ENCODE results near the gene GANC. TPM values are rescaled to one million over a fixed set of nuclear protein-coding genes. Genes with fewer than 3 reads are reported as not detected.

The GANC gene
- total RNA-seq, 1 donor from 2014 or later = 39.7 TPM

- DNase-seq (ENCODE audit: low spot score in 2 of 2, unreplicated experiment in 2 of 2) = no peak
- H3K27ac Mint-ChIP-seq = no peak overlapping the region
- H3K27me3 Mint-ChIP-seq (ENCODE audit: low read depth) = no peaks in the 10 kb centered on the region
- peaks cover 7% of the 10 kb centered on the region for H3K9me3 Mint-ChIP-seq
- TF ChIP-seq, protein P1, sequence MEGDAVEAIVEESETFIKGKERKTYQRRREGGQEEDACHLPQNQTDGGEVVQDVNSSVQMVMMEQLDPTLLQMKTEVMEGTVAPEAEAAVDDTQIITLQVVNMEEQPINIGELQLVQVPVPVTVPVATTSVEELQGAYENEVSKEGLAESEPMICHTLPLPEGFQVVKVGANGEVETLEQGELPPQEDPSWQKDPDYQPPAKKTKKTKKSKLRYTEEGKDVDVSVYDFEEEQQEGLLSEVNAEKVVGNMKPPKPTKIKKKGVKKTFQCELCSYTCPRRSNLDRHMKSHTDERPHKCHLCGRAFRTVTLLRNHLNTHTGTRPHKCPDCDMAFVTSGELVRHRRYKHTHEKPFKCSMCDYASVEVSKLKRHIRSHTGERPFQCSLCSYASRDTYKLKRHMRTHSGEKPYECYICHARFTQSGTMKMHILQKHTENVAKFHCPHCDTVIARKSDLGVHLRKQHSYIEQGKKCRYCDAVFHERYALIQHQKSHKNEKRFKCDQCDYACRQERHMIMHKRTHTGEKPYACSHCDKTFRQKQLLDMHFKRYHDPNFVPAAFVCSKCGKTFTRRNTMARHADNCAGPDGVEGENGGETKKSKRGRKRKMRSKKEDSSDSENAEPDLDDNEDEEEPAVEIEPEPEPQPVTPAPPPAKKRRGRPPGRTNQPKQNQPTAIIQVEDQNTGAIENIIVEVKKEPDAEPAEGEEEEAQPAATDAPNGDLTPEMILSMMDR (IDR thresholded peaks at IDR 0.05; ENCODE audit: unreplicated experiment) = no peak
- peaks cover 19% of the 10 kb centered on the region for H3K4me1 Mint-ChIP-seq
- peaks cover 40% of the 10 kb centered on the region for H3K36me3 Mint-ChIP-seq
- H3K4me3 Mint-ChIP-seq = no peak overlapping the region
Observed at GRCh38 chr15:42267286-42267685, 5.7 kb upstream of the GANC start.

GRCh38 chr15:42270551-42270950, 2.5 kb upstream of the GANC start:
- TF ChIP-seq, protein P1 (IDR thresholded peaks at IDR 0.05; ENCODE audit: unreplicated experiment) = no peak
- H3K27ac Mint-ChIP-seq = peak overlapping the region; percentile 67

DNA sequence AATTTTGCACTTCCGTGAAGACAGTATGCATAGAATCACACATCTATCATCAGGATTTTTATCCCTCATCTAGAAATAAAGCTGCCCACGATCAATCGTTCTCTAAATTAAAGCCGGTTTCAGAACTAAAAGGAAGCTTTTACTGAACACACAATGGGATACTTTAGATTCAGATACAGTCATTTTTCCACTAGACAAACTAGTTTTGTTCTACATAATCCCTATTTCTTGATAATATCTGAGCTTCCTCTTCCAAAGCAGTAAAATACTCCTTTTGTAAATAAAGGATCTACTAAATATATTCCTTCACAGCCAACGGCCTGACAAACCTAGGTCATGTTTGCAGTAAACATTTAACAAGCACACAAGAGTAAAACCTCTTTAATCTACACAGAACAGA, 2.0 kb upstream of the GANC start:
- Mint-ChIP-seq H3K27me3 (ENCODE audit: low read depth) (no peaks in the 10 kb centered on the region), H3K9me3 (peaks cover 1% of the 10 kb centered on the region), H3K27ac (peak overlapping the region; percentile 67), H3K4me1 (peaks cover 42% of the 10 kb centered on the region), H3K36me3 (peaks cover 8% of the 10 kb centered on the region), H3K4me3 (peak overlapping the region; percentile 48)
- TF ChIP-seq, protein P1 (IDR thresholded peaks at IDR 0.05; ENCODE audit: unreplicated experiment) = no peak
- DNase-seq (ENCODE audit: low spot score in 2 of 2, unreplicated experiment in 2 of 2) = no peak

More at GRCh38 chr15:42270551-42270950, 2.5 kb upstream of the GANC start:
- Mint-ChIP-seq H3K9me3 (peaks cover 5% of the 10 kb centered on the region), H3K27me3 (ENCODE audit: low read depth) (no peaks in the 10 kb centered on the region), H3K36me3 (peaks cover 13% of the 10 kb centered on the region), H3K4me3 (peak overlapping the region; percentile 48), H3K4me1 (peaks cover 38% of the 10 kb centered on the region)
- no peak for DNase-seq (ENCODE audit: low spot score in 2 of 2, unreplicated experiment in 2 of 2)

DNA sequence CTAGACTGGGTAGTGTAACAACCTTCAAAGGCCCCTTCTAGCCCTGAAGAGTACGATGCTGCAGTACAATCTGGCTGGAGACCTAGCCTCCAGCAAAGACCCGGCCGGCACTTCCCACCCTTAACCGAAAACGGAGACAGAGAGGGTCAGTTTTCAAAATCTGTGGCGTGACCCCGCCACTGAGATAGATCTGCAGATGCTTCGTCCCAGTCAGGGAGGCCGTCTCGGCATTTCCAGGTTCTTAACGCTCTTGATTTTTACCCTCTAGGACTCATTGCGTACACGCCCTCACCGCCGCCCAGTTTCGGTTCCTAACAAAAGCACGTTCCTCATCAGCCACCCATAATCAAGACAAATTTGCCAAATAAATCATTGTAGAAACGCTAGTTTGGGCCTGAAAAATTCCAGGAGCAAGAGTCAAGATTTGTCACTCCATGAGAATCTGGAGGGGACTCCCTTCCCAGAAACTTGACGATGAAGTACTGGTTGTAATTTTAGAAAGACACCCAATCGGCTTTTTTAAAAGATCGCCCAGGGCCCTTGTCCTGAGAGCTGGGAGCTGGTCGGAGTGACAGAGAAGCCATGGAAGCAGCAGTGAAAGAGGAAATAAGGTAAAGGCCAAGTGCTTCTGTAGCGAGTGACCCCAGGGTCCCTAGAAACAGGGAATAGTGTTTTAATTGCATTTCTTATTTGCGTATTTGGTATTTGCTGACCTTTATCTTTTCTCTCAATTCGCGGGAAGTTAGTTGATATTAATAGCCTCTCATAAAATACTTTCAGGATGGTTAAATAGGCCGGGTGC, 1.1 kb downstream of the GANC start:
- Mint-ChIP-seq H3K4me1 (peaks cover 41% of the 10 kb centered on the region), H3K36me3 (peaks cover 3% of the 10 kb centered on the region), H3K4me3 (peak overlapping the region; percentile 99), H3K9me3 (no peaks in the 10 kb centered on the region), H3K27me3 (ENCODE audit: low read depth) (no peaks in the 10 kb centered on the region), H3K27ac (peak overlapping the region; percentile 100)
- TF ChIP-seq, protein P1 (IDR thresholded peaks at IDR 0.05; ENCODE audit: unreplicated experiment) = no peak
- peak in 1 of 2 experiments; percentile 65 for DNase-seq (ENCODE audit: low spot score in 2 of 2, unreplicated experiment in 2 of 2)

DNA sequence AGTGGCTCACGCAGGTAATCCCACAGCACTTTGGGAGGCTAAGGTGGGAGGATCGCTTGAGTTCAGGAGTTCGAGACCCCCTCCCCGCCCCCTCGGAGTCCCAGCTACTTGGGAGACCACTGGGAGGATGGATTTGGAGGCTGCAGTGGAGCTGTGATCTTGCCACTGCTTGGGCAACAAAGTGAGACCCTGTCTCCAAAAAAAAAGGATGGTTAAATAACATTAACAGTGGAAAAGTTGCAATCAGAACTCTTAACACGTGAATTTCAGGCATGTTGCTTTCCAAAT, 1.6 kb downstream of the GANC start:
- Mint-ChIP-seq H3K9me3 (no peaks in the 10 kb centered on the region), H3K4me3 (peak overlapping the region; percentile 99), H3K27ac (peak overlapping the region; percentile 100), H3K4me1 (peaks cover 39% of the 10 kb centered on the region), H3K36me3 (peaks cover 3% of the 10 kb centered on the region), H3K27me3 (ENCODE audit: low read depth) (no peaks in the 10 kb centered on the region)
- no peak for DNase-seq (ENCODE audit: low spot score in 2 of 2, unreplicated experiment in 2 of 2)
- TF ChIP-seq, protein P1 (IDR thresholded peaks at IDR 0.05; ENCODE audit: unreplicated experiment) = no peak

Data from mesothelial cell of epicardium (in vitro differentiated cells).